ENCODE measurements around the gene CADM1.

The CADM1 gene

GRCh38 chr11:115226556-115226955 lies 277.7 kb downstream of the CADM1 start:
- DNase-seq: no peak

- no peak for DNase-seq
These were observed 279.7 kb downstream of the CADM1 start for GRCh38 chr11:115224551-115224950.

GRCh38 chr11:115222863-115223530 lies 281.2 kb downstream of the CADM1 start:
- DNase-seq: no peak

- DNase-seq: no peak
These were observed 281.9 kb downstream of the CADM1 start for GRCh38 chr11:115222218-115222862.

- DNase-seq: no peak
These were observed 282.6 kb downstream of the CADM1 start for GRCh38 chr11:115221461-115222069.

- DNase-seq: no peak
These were observed 283.3 kb downstream of the CADM1 start for GRCh38 chr11:115220911-115221310.

- DNase-seq: no peak
These were observed 283.8 kb downstream of the CADM1 start for GRCh38 chr11:115220423-115220822.

GRCh38 chr11:115219376-115219775 lies 284.8 kb downstream of the CADM1 start:
- no peak for DNase-seq

- no peak for DNase-seq
These were observed 286.4 kb downstream of the CADM1 start for GRCh38 chr11:115217726-115218311.

GRCh38 chr11:115215694-115216617 lies 288.3 kb downstream of the CADM1 start:
- DNase-seq: no peak

GRCh38 chr11:115214644-115215234 lies 289.5 kb downstream of the CADM1 start:
- no peak for DNase-seq

GRCh38 chr11:115213007-115213406 lies 291.2 kb downstream of the CADM1 start:
- no peak for DNase-seq

- no peak for DNase-seq
These were observed 295.4 kb downstream of the CADM1 start for GRCh38 chr11:115208808-115209259.

- no peak for DNase-seq
These were observed 296.3 kb downstream of the CADM1 start for GRCh38 chr11:115207916-115208315.

- DNase-seq: no peak
These were observed 297.0 kb downstream of the CADM1 start for GRCh38 chr11:115207166-115207591.

- DNase-seq: no peak
These were observed 297.7 kb downstream of the CADM1 start for GRCh38 chr11:115206365-115207022.

- DNase-seq: no peak
These were observed 301.2 kb downstream of the CADM1 start for GRCh38 chr11:115202900-115203552.

- DNase-seq: no peak
These were observed 302.1 kb downstream of the CADM1 start for GRCh38 chr11:115202074-115202473.

GRCh38 chr11:115201111-115201792 lies 303.0 kb downstream of the CADM1 start:
- no peak for DNase-seq

- DNase-seq: no peak
These were observed 304.6 kb downstream of the CADM1 start for GRCh38 chr11:115199481-115200069.
